Stimulated activated CD8-positive, alpha-beta memory T cell treated with anti-CD3 and anti-CD28 coated beads, Interleukin-2, amount 100 ng/mL, for 48 hours (primary cell): ENCODE results near the gene USP40.

ENCODE experiments used
- DNase-seq, 2 donors: peaks; one replicate each; pipeline ENCODE4 v3.0.0-alpha.2; 2020; ENCODE audit warnings: low read depth in 2 of 2

Gene USP40

GRCh38 chr2:233495503-233496496, 70.8 kb downstream of the USP40 start:
- no peak for DNase-seq

- no peak for DNase-seq
Observed at GRCh38 chr2:233492751-233493150, 73.8 kb downstream of the USP40 start.

- no peak for DNase-seq
Observed at GRCh38 chr2:233492078-233492477, 74.5 kb downstream of the USP40 start.

- DNase-seq, result no peak
Observed at GRCh38 chr2:233491326-233491725, 75.3 kb downstream of the USP40 start.

GRCh38 chr2:233490831-233491230, 75.8 kb downstream of the USP40 start:
- no peak for DNase-seq

- DNase-seq, result no peak
Observed at GRCh38 chr2:233489666-233490065, 76.9 kb downstream of the USP40 start.

- no peak for DNase-seq
Observed at GRCh38 chr2:233489143-233489542, 77.4 kb downstream of the USP40 start.

- no peak for DNase-seq
Observed at GRCh38 chr2:233487748-233488345, 78.7 kb downstream of the USP40 start.

GRCh38 chr2:233486778-233487552, 79.6 kb downstream of the USP40 start:
- DNase-seq, result no peak

GRCh38 chr2:233486357-233486756, 80.2 kb downstream of the USP40 start:
- no peak for DNase-seq

GRCh38 chr2:233485726-233486125, 80.9 kb downstream of the USP40 start:
- no peak for DNase-seq

- DNase-seq, result no peak
Observed at GRCh38 chr2:233482616-233483015, 84.0 kb downstream of the USP40 start.

GRCh38 chr2:233481368-233482142, 85.0 kb downstream of the USP40 start:
- no peak for DNase-seq

GRCh38 chr2:233480490-233481202, 85.9 kb downstream of the USP40 start:
- no peak for DNase-seq

- no peak for DNase-seq
Observed at GRCh38 chr2:233479616-233480489, 86.7 kb downstream of the USP40 start.

GRCh38 chr2:233477548-233478433, 88.8 kb downstream of the USP40 start:
- no peak for DNase-seq

- no peak for DNase-seq
Observed at GRCh38 chr2:233476651-233477547, 89.7 kb downstream of the USP40 start.

- no peak for DNase-seq
Observed at GRCh38 chr2:233476063-233476410, 90.5 kb downstream of the USP40 start.
